GM21390 (cell line): ENCODE data around the gene SOCS6.
"Not testable (repeated sequence)": the region's sequence is repeated elsewhere in the genome, so short reads cannot be mapped to it uniquely, and the experiment has no call there.

ENCODE experiments used
- ATAC-seq: cut with Tn5 transposase; IDR thresholded peaks from one replicate; pipeline ENCODE4 v1.9.1; 2021; ENCODE audit not compliant: unreplicated experiment

SOCS6 gene

DNA sequence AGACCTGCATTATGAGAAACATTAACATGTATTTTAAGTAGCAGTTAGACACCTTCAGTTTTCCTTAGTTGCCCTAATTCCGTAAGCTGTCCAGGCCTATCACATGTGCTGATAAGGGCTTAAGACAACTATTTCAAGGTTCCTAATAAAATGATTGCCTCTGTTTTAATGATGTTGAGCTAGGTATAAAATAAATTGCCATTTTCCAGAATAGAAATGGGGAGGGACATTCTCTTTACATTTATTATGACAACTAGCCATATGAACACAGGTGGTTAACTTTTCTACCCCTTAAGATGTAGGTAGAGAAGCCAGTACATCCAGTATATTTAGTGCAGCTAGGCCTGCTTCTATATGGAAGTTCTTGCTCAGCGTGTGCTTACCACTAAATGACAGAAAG, 65.9 kb downstream of the SOCS6 start:
- ATAC-seq = no peak

GRCh38 chr18:70355620-70356385, 67.0 kb downstream of the SOCS6 start:
- ATAC-seq = no peak

DNA sequence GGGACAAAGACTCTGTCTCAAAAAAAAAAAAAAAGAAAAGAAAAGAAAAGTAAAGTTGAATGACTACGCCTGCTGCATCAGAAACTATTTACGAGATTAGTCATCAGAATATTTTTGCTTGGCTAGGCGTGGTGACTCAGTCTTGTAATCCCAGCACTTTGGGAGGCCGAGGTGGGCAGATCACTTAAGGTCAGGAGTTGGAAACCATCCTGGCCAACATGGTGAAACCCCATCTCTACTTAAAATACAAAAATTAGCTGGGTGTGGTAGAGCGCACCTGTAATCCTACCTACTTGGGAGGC, 69.2 kb downstream of the SOCS6 start:
- ATAC-seq = peak; percentile 79

DNA sequence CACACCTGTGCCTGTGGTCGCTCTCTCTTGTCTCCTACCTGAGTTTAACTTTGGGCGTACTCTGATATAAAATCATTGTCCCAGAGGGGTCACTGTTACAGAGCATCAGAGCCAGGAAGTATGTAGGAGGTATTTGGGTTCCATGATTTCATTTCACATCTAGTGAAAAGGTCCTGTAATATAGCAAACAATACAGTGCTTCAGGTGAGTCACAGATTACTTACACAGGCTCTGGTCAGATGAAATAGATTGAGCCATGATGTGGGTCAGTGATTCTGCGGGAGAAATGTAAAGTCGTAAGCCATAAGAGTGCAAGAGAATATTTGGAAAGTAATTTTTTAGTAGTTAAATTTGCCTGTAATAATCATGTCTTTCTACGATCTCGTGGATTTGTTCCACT, 70.2 kb downstream of the SOCS6 start:
- ATAC-seq = no peak

- ATAC-seq = no peak
Measured at GRCh38 chr18:70362258-70362657, 73.4 kb downstream of the SOCS6 start.

DNA sequence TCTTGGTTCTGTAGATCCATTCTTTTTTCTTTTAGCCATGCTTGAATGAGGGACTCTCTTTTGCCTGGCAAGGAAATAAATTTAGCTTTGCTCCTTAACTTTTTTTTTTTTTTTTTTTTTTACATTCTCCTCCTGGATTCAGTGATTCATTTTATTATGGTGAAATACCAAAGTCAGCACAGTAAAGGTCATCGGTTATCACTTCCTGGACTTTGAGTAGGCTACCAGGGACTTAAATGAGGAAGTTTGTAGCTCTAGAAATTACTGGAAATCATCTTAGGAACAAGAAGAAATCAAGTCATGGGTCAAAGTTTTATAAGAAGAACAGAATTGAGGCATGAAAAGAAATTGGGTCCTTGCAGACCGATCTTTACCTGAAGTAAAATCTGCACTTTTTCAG, 75.0 kb downstream of the SOCS6 start:
- no peak for ATAC-seq

DNA sequence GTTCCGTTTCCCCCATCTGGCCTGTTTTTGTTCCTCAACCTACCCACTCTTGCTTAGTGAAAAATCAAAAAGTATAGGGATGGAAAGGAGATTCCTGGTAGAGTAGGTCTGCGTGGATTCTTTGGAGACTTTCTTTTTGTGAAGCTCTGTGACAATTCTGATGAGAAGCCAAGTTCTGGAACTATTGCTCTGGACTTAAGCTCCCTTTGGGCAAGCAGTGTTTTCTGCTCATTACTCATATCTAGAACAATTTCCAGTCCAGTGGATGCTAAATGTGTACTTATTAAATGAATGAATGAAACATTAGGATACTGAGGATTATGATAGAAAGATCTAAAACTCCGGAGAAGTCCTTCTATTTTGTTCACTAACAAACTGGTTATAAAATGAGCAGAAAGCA, 76.5 kb downstream of the SOCS6 start:
- ATAC-seq = no peak

GRCh38 chr18:70366174-70366573, 77.3 kb downstream of the SOCS6 start:
- ATAC-seq = no peak

DNA sequence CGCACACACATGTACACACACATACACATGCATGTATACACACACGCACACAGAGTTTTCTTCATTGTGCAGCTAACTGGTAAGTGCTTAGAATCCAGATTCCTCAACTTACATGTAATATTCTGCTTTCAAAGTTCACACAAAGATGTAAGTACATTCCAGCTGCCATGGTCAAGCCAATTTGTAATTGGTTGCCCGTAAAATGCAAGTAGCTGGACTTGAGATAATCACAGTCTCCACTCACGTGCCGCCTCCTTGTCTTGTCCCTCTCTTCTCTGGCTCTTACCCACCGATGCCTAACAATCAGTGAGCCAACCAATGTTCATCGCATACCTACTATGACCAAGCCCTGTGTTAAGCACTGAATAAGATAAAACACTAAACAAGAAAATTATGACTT, 77.8 kb downstream of the SOCS6 start:
- no peak for ATAC-seq

- ATAC-seq = not testable (repeated sequence)
Measured at GRCh38 chr18:70367344-70367743, 78.5 kb downstream of the SOCS6 start.

DNA sequence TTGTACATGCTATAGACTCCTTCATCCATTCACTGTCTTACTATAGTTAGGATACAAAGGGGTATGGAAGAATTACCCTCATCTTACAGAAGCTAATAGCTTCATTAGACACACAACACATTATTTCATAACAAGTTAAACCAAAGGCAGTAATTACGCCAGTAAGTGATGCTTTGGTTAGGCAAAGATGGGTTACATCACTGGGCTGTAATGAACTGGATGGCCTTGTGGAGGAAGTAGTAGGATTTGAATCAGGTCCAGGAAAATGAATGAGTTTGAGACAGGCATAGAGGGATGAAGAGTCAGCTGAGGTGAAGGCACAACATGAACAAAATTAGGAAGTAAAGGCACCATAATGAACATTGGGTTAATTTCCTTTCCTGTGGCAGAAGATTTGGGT, 80.1 kb downstream of the SOCS6 start:
- no peak for ATAC-seq

DNA sequence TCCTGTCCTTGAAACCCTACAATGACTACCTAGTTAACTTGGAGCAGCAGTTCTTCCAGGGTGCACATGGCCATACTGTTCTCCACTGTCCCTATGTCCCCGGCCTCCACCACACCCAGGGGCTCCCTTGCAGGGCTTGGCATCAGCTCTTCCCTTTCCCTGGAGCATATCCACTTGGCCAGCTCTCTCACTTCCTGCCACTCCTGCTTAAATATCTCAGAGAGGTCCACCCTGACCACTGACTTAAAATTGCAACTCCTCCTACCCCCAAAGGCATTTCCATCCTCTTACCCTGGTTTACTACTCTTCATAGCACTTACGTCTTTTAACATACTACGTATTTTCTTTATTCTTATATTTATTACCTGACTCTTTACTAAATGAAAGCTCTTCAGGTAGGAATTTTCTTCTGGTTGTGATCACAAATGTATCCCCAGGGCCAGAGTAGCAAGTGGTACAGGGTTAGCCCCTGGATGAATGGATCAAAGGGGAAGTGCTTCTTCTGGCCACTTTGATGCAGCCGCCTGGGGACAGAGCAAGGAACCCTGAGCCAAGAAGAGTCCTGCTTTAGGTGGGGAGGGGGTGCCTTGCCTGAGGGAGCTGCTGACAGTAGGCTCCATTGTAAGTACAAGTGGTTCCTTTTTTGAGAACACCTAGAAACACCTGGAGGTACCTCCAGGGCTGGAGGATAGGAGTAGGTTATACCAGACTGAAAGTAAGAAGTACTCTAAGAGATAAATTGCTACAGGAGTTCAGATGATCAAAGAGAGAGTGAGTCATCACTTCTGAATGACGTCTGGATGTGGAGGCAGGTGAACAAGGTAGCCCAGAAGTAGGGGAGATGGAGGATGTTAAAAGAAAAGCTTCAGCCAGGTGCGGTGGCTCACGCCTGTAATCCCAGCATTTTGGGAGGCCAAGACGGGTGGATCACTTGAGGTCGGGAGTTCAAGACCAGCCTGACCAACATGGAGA, 82.2 kb downstream of the SOCS6 start:
- no peak for ATAC-seq

- no peak for ATAC-seq
Measured at GRCh38 chr18:70371908-70372307, 83.1 kb downstream of the SOCS6 start.

GRCh38 chr18:70372450-70373041, 83.7 kb downstream of the SOCS6 start:
- no peak for ATAC-seq

GRCh38 chr18:70373042-70373519, 84.2 kb downstream of the SOCS6 start:
- ATAC-seq = no peak

DNA sequence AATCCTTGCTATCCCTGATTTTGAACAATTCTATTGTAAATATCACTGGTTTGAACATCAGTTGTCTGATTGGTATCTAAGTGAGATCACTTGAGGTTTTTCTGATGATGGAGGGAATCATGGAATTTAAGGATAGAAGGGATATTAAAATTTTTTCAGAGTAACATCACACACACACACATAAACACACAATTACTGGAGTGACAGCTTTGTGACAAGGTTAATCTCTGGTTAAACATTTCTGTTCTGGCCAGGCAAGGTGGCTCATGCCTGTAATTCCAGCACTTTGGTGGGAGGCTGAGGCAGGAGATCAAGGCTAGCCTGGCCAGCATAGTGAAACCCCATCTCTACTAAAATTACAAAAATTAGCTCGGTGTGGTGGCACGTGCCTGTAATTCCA, 85.3 kb downstream of the SOCS6 start:
- no peak for ATAC-seq

DNA sequence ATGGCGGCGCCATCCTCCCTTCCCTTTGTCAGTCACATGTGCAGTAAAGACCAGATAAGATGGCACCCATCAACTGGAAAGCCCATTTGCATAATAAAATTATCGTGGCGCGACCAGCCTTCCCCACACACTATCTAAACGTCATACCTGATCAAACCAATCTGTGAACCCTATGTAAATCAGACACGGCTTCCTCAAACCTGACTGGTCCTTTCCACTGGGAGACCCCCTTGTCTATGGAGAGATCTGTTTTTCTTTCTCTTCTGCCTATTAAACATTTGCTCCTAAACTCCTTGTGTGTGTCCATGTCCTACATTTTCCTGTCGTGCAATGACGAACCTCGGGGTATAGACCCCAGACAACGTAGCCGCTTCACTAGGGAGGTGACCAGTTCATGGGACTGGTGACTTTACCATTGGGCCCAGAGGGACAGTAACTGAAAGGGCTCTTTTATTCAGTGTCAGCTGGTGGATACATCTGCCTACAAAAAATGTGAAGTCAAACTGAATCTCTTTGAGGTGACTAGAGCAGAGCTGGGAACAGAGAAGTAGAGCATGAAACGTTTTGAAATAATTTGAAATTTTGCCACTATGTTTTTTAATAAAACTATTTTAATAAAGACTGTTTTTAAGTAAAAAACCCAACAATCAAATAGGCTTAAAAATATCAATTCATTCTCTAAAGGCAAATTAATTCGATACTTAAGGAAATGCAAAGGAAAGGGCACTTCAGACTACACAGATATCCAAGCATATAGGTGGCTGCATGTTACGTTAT, 87.5 kb downstream of the SOCS6 start:
- no peak for ATAC-seq

DNA sequence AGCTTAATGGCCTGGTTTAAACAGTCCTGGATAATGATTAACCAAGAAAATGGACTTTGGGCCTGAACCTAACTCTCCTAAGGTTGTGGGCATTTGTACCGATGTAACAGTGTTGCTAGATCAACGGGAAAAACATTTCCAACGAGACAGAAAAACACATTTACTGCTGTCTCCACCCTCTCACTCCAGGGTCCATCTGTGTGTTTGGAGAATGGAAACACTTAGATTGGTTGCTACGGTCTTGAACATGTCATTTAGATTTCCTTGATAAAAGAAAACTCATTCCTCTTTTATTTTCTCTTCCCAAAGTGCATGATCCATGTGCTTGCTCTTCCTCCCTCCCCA, 88.0 kb downstream of the SOCS6 start:
- no peak for ATAC-seq

GRCh38 chr18:70377317-70377799, 88.5 kb downstream of the SOCS6 start:
- ATAC-seq = no peak

GRCh38 chr18:70377857-70378701, 89.2 kb downstream of the SOCS6 start:
- no peak for ATAC-seq
